HG03469 (cell line): ENCODE data around the gene RTN4R.

Experiments used
- ATAC-seq: cut with Tn5 transposase; IDR thresholded peaks from one replicate; pipeline ENCODE4 v1.9.1; 2021; ENCODE audit warnings: mild to moderate bottlenecking, moderate library complexity, moderate number of reproducible peaks; ENCODE audit not compliant: unreplicated experiment

Gene RTN4R

GRCh38 chr22:20243537-20244249 is 24.4 kb downstream of the RTN4R start:
- no peak for ATAC-seq

- no peak for ATAC-seq
Observed at GRCh38 chr22:20243176-20243536, 25.0 kb downstream of the RTN4R start.

- ATAC-seq = no peak
Observed at GRCh38 chr22:20242393-20243175, 25.5 kb downstream of the RTN4R start.

GRCh38 chr22:20241579-20242392 is 26.3 kb downstream of the RTN4R start:
- no peak for ATAC-seq

GRCh38 chr22:20240900-20241299 is 27.2 kb downstream of the RTN4R start:
- ATAC-seq = no peak

- ATAC-seq = no peak
Observed at GRCh38 chr22:20240447-20240764, 27.7 kb downstream of the RTN4R start.

- no peak for ATAC-seq
Observed at GRCh38 chr22:20239676-20240446, 28.3 kb downstream of the RTN4R start.

GRCh38 chr22:20238901-20239675 is 29.0 kb downstream of the RTN4R start:
- ATAC-seq = no peak

- no peak for ATAC-seq
Observed at GRCh38 chr22:20238536-20238900, 29.6 kb downstream of the RTN4R start.

- no peak for ATAC-seq
Observed at GRCh38 chr22:20237480-20238440, 30.4 kb downstream of the RTN4R start.

GRCh38 chr22:20236052-20236717 is 31.9 kb downstream of the RTN4R start:
- ATAC-seq = no peak

GRCh38 chr22:20235389-20235991 is 32.6 kb downstream of the RTN4R start:
- ATAC-seq = no peak

- no peak for ATAC-seq
Observed at GRCh38 chr22:20234760-20235388, 33.2 kb downstream of the RTN4R start.

GRCh38 chr22:20234314-20234682 is 33.8 kb downstream of the RTN4R start:
- ATAC-seq = no peak

- ATAC-seq = no peak
Observed at GRCh38 chr22:20233351-20234313, 34.5 kb downstream of the RTN4R start.

GRCh38 chr22:20232781-20233180 is 35.3 kb downstream of the RTN4R start:
- ATAC-seq = no peak

GRCh38 chr22:20232237-20232598 is 35.9 kb downstream of the RTN4R start:
- no peak for ATAC-seq
